Measurements from ENCODE around the gene CCDC107. TPM values are rescaled to one million over a fixed set of nuclear protein-coding genes. Genes with fewer than 3 reads are reported as not detected.

Gene CCDC107
- total and polyA plus RNA-seq, 4 donors: 5.4 to 20.2 (median 10.4) TPM

DNA sequence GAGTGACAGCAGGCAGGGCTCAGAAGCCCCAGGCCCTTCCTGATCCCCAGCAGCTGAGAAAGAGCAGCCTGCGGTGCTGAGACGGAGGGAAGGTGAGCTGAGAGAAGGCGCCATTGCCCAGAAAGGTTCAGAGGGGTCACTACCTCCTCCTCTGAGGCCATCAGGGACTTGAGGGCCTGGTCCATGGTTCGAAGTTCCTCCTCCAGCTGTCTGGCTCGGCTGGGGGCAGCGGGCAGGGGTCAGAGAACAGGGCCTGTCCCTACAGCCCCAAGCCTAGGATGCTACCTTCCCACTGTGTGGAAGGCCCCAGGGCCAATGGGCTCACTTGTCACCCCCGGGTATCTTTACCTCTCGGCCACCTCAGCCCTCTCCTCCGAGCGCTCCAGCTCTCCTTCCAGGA lies 26.8 kb downstream of the CCDC107 start:
- 93% methylated on average over 10 of the region's 10 CpGs for WGBS
- peaks cover 0 to 2% (median 0%) of the 10 kb centered on the region in 4 donors for H3K36me3 ChIP-seq (ENCODE audit: control insufficient read depth in 4 of 4, insufficient read depth in 3 of 4, low read depth in 1 of 4, low read length in 3 of 4)
- H3K27ac ChIP-seq (ENCODE audit: low read depth in 1 of 2, low read length in 2 of 2): no peak overlapping the region
- no peak overlapping the region for H3K9ac ChIP-seq (ENCODE audit: low read depth in 1 of 2, low read length in 2 of 2)
- no peak for DNase-seq (ENCODE audit: low spot score)
- H3K4me3 ChIP-seq (ENCODE audit: low read depth in 1 of 3, low read length in 3 of 3): no peak overlapping the region
- H3K4me1 ChIP-seq (ENCODE audit: control insufficient read depth in 4 of 4, insufficient read depth in 4 of 4, low read length in 3 of 4): no peaks in the 10 kb centered on the region
- no peaks in the 10 kb centered on the region for H3K27me3 ChIP-seq (ENCODE audit: control insufficient read depth in 4 of 4, insufficient read depth in 4 of 4, low read length in 3 of 4)
- H3K9me3 ChIP-seq (ENCODE audit: control insufficient read depth in 4 of 4, low read length in 3 of 4): no peaks in the 10 kb centered on the region
- TF ChIP-seq SP1 (IDR thresholded peaks at IDR 0.05): no peak
- no peak for TF ChIP-seq YY1 (IDR thresholded peaks at IDR 0.05)
- TF ChIP-seq, protein P1, sequence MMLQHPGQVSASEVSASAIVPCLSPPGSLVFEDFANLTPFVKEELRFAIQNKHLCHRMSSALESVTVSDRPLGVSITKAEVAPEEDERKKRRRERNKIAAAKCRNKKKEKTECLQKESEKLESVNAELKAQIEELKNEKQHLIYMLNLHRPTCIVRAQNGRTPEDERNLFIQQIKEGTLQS (IDR thresholded peaks at IDR 0.05): no peak
- no peak for TF ChIP-seq RXRA (IDR thresholded peaks at IDR 0.05)
- no peak for TF ChIP-seq FOXA1 (IDR thresholded peaks at IDR 0.05)
- no peak for TF ChIP-seq GABPA (IDR thresholded peaks at IDR 0.05 in 1 of 2, conservative IDR thresholded peaks at IDR 0.05 in 1 of 2)
- no peak for TF ChIP-seq EGR1 (IDR thresholded peaks at IDR 0.05; ENCODE audit: low read depth in 2 of 2)
- no peak for TF ChIP-seq FOXA2 (IDR thresholded peaks at IDR 0.05)
- no peak for TF ChIP-seq TAF1 (conservative IDR thresholded peaks at IDR 0.05)
- no peak for TF ChIP-seq NR2F2 (IDR thresholded peaks at IDR 0.05)
- TF ChIP-seq, protein P2, sequence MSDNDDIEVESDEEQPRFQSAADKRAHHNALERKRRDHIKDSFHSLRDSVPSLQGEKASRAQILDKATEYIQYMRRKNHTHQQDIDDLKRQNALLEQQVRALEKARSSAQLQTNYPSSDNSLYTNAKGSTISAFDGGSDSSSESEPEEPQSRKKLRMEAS (IDR thresholded peaks at IDR 0.05): no peak
- TF ChIP-seq, protein P3, sequence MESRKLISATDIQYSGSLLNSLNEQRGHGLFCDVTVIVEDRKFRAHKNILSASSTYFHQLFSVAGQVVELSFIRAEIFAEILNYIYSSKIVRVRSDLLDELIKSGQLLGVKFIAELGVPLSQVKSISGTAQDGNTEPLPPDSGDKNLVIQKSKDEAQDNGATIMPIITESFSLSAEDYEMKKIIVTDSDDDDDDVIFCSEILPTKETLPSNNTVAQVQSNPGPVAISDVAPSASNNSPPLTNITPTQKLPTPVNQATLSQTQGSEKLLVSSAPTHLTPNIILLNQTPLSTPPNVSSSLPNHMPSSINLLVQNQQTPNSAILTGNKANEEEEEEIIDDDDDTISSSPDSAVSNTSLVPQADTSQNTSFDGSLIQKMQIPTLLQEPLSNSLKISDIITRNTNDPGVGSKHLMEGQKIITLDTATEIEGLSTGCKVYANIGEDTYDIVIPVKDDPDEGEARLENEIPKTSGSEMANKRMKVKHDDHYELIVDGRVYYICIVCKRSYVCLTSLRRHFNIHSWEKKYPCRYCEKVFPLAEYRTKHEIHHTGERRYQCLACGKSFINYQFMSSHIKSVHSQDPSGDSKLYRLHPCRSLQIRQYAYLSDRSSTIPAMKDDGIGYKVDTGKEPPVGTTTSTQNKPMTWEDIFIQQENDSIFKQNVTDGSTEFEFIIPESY (IDR thresholded peaks at IDR 0.05): no peak
- TF ChIP-seq, protein P4, sequence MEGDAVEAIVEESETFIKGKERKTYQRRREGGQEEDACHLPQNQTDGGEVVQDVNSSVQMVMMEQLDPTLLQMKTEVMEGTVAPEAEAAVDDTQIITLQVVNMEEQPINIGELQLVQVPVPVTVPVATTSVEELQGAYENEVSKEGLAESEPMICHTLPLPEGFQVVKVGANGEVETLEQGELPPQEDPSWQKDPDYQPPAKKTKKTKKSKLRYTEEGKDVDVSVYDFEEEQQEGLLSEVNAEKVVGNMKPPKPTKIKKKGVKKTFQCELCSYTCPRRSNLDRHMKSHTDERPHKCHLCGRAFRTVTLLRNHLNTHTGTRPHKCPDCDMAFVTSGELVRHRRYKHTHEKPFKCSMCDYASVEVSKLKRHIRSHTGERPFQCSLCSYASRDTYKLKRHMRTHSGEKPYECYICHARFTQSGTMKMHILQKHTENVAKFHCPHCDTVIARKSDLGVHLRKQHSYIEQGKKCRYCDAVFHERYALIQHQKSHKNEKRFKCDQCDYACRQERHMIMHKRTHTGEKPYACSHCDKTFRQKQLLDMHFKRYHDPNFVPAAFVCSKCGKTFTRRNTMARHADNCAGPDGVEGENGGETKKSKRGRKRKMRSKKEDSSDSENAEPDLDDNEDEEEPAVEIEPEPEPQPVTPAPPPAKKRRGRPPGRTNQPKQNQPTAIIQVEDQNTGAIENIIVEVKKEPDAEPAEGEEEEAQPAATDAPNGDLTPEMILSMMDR (IDR thresholded peaks at IDR 0.05; ENCODE audit: low read depth, low read length, missing input control): no peak
- TF ChIP-seq, protein P5, sequence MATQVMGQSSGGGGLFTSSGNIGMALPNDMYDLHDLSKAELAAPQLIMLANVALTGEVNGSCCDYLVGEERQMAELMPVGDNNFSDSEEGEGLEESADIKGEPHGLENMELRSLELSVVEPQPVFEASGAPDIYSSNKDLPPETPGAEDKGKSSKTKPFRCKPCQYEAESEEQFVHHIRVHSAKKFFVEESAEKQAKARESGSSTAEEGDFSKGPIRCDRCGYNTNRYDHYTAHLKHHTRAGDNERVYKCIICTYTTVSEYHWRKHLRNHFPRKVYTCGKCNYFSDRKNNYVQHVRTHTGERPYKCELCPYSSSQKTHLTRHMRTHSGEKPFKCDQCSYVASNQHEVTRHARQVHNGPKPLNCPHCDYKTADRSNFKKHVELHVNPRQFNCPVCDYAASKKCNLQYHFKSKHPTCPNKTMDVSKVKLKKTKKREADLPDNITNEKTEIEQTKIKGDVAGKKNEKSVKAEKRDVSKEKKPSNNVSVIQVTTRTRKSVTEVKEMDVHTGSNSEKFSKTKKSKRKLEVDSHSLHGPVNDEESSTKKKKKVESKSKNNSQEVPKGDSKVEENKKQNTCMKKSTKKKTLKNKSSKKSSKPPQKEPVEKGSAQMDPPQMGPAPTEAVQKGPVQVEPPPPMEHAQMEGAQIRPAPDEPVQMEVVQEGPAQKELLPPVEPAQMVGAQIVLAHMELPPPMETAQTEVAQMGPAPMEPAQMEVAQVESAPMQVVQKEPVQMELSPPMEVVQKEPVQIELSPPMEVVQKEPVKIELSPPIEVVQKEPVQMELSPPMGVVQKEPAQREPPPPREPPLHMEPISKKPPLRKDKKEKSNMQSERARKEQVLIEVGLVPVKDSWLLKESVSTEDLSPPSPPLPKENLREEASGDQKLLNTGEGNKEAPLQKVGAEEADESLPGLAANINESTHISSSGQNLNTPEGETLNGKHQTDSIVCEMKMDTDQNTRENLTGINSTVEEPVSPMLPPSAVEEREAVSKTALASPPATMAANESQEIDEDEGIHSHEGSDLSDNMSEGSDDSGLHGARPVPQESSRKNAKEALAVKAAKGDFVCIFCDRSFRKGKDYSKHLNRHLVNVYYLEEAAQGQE (IDR thresholded peaks at IDR 0.05): no peak
- TF ChIP-seq RAD21 (IDR thresholded peaks at IDR 0.05): no peak
- TF ChIP-seq HNF4A (conservative IDR thresholded peaks at IDR 0.05): no peak
- TF ChIP-seq JUND (IDR thresholded peaks at IDR 0.05): no peak
